Liver (tissue), 9 donors: ENCODE results near the gene TBC1D14. TPM values are rescaled to one million over a fixed set of nuclear protein-coding genes. Genes with fewer than 3 reads are reported as not detected.
A peak's percentile ranks its signal among the peaks of the same experiment; 100 is the strongest.

Source experiments
- DNase-seq: peaks from one replicate; pipeline ENCODE4 v3.0.0-alpha.2; 2017; ENCODE audit warnings: low spot score
- H3K27ac ChIP-seq, 2 donors: one replicate each; pipeline ENCODE4 v1.7.0; 2013; ENCODE audit warnings: inconsistent platforms in 2 of 2, low read length in 2 of 2, control low read depth in 1 of 2, low read depth in 1 of 2, mild to moderate bottlenecking in 1 of 2
- H3K27me3 ChIP-seq, 4 donors: one replicate each; pipeline versions ENCODE4 v1.6.1 to v1.7.0; 2013; ENCODE audit warnings: low read length in 3 of 4, inconsistent platforms in 1 of 4, mild to moderate bottlenecking in 1 of 4, moderate library complexity in 1 of 4; ENCODE audit not compliant: control insufficient read depth in 4 of 4, insufficient read depth in 4 of 4
- H3K36me3 ChIP-seq, 4 donors: one replicate each; pipeline versions ENCODE4 v1.6.1 to v1.7.0; 2013; ENCODE audit warnings: low read length in 3 of 4, mild to moderate bottlenecking in 3 of 4, low read depth in 1 of 4, moderate library complexity in 1 of 4; ENCODE audit not compliant: control insufficient read depth in 4 of 4, insufficient read depth in 3 of 4
- H3K4me1 ChIP-seq, 4 donors: one replicate each; pipeline versions ENCODE4 v1.6.1 to v1.7.0; 2013; ENCODE audit warnings: low read length in 3 of 4, mild to moderate bottlenecking in 3 of 4, moderate library complexity in 1 of 4; ENCODE audit not compliant: control insufficient read depth in 4 of 4, insufficient read depth in 4 of 4
- H3K4me3 ChIP-seq, 3 donors: one replicate each; pipeline versions ENCODE4 v1.6.1 to v1.7.0; 2013; ENCODE audit warnings: low read length in 3 of 3, control low read depth in 1 of 3, low read depth in 1 of 3, mild to moderate bottlenecking in 1 of 3
- H3K9ac ChIP-seq, 2 donors: one replicate each; pipeline ENCODE4 v1.7.0; 2013; ENCODE audit warnings: low read length in 2 of 2, mild to moderate bottlenecking in 2 of 2, moderate library complexity in 2 of 2, control low read depth in 1 of 2, low read depth in 1 of 2
- H3K9me3 ChIP-seq, 4 donors: one replicate each; pipeline versions ENCODE4 v1.6.1 to v1.7.0; 2013; ENCODE audit warnings: low read length in 3 of 4; ENCODE audit not compliant: control insufficient read depth in 4 of 4
- ATF3 ChIP-seq: IDR thresholded peaks from 2 replicates; pipeline ENCODE4 v1.6.1; 2016; ENCODE audit warnings: antibody characterized with exemption
- EGR1 ChIP-seq, 2 donors: IDR thresholded peaks; 2 replicates each; pipeline ENCODE4 v1.6.1; 2016 to 2018; ENCODE audit warnings: antibody characterized with exemption in 2 of 2, low read depth in 2 of 2
- FOXA1 ChIP-seq: IDR thresholded peaks from 2 replicates; pipeline ENCODE4 v1.6.1; 2016; ENCODE audit warnings: antibody characterized with exemption
- FOXA2 ChIP-seq: IDR thresholded peaks from 2 replicates; pipeline ENCODE4 v1.6.1; 2016; ENCODE audit warnings: antibody characterized with exemption
- GABPA ChIP-seq, 2 donors: IDR thresholded peaks in 1 of 2; conservative IDR thresholded peaks in 1 of 2; 2 replicates each; pipeline ENCODE4 v1.6.1; 2016; ENCODE audit warnings: antibody characterized with exemption in 2 of 2, mild to moderate bottlenecking in 1 of 2, moderate library complexity in 1 of 2
- HNF4A ChIP-seq, 2 donors: conservative IDR thresholded peaks; 2 replicates each; pipeline ENCODE4 v1.6.1; 2016; ENCODE audit warnings: antibody characterized with exemption in 2 of 2, mild to moderate bottlenecking in 2 of 2
- HNF4G ChIP-seq: IDR thresholded peaks from 2 replicates; pipeline ENCODE4 v1.6.1; 2016; ENCODE audit warnings: antibody characterized with exemption
- JUND ChIP-seq, 2 donors: IDR thresholded peaks; 2 replicates each; pipeline ENCODE4 v1.6.1; 2016; ENCODE audit warnings: antibody characterized with exemption in 2 of 2
- NR2F2 ChIP-seq: IDR thresholded peaks from 2 replicates; pipeline ENCODE4 v1.6.1; 2016; ENCODE audit warnings: antibody characterized with exemption
- RAD21 ChIP-seq, 2 donors: IDR thresholded peaks; 2 replicates each; pipeline ENCODE4 v1.6.1; 2016; ENCODE audit warnings: antibody characterized with exemption in 2 of 2, mild to moderate bottlenecking in 2 of 2
- RXRA ChIP-seq, 2 donors: IDR thresholded peaks; 2 replicates each; pipeline ENCODE4 v1.6.1; 2017 to 2018; ENCODE audit warnings: antibody characterized with exemption in 2 of 2, mild to moderate bottlenecking in 1 of 2
- SP1 ChIP-seq: IDR thresholded peaks from 2 replicates; pipeline ENCODE4 v1.6.1; 2018; ENCODE audit warnings: antibody characterized with exemption, mild to moderate bottlenecking
- TAF1 ChIP-seq: conservative IDR thresholded peaks from 2 replicates; pipeline ENCODE4 v1.6.1; 2016; ENCODE audit warnings: antibody characterized with exemption, mild to moderate bottlenecking
- YY1 ChIP-seq: IDR thresholded peaks from 2 replicates; pipeline ENCODE4 v1.6.1; 2016; ENCODE audit warnings: antibody characterized with exemption, mild to moderate bottlenecking
- WGBS: extraction: QIAGEN DNeasy Blood & Tissue Kit; methylation state at CpG from one replicate; pipeline ENCODE4 v1.1.7; 2013; 5-methylcytosine and 5-hydroxymethylcytosine counted together
- polyA plus RNA-seq, 2 donors: library from polyadenylated mRNA; stranded (reverse) in 1 of 2; unstranded in 1 of 2; fragments of 200-250 nt in 1 of 2; fragments of >200 nt in 1 of 2; fragmentation: Nextera tagmentation in 1 of 2; extraction: Ambion mirVana in 1 of 2; gene quantifications; one replicate each; pipeline versions ENCODE4 v1.2.1 to v1.2.3, GENCODE V29; 2013 to 2015
- total RNA-seq, 2 donors: library from RNA; depleted of rRNA; stranded (reverse); fragments of >200 nt; gene quantifications; one replicate each; pipeline ENCODE4 v1.2.3, GENCODE V29; 2014
- TF ChIP-seq, protein P1 (sequence below): IDR thresholded peaks from 2 replicates; pipeline ENCODE4 v1.6.1; 2016; ENCODE audit warnings: antibody characterized with exemption, mild to moderate bottlenecking
- TF ChIP-seq, protein P2 (sequence below): IDR thresholded peaks from 2 replicates; pipeline ENCODE4 v1.6.1; 2016; ENCODE audit warnings: antibody characterized with exemption
- TF ChIP-seq, protein P3 (sequence below): IDR thresholded peaks from 2 replicates; pipeline ENCODE4 v1.6.1; 2016; ENCODE audit warnings: antibody characterized with exemption
- TF ChIP-seq, protein P4 (sequence below): fragments of 150-350 bp; IDR thresholded peaks from 2 replicates; pipeline ENCODE4 v1.5.1; 2017; ENCODE audit warnings: improper control_type of control experiment, low read depth, low read length; ENCODE audit not compliant: missing input control
- donor health status: healthy.
- donor health status: healthy.
- donor health status: healthy.
- donor health status: healthy.
- donor health status: healthy.

TBC1D14 gene
- total and polyA plus RNA-seq, 4 donors, result 10.0 to 45.2 (median 22.7) TPM

DNA sequence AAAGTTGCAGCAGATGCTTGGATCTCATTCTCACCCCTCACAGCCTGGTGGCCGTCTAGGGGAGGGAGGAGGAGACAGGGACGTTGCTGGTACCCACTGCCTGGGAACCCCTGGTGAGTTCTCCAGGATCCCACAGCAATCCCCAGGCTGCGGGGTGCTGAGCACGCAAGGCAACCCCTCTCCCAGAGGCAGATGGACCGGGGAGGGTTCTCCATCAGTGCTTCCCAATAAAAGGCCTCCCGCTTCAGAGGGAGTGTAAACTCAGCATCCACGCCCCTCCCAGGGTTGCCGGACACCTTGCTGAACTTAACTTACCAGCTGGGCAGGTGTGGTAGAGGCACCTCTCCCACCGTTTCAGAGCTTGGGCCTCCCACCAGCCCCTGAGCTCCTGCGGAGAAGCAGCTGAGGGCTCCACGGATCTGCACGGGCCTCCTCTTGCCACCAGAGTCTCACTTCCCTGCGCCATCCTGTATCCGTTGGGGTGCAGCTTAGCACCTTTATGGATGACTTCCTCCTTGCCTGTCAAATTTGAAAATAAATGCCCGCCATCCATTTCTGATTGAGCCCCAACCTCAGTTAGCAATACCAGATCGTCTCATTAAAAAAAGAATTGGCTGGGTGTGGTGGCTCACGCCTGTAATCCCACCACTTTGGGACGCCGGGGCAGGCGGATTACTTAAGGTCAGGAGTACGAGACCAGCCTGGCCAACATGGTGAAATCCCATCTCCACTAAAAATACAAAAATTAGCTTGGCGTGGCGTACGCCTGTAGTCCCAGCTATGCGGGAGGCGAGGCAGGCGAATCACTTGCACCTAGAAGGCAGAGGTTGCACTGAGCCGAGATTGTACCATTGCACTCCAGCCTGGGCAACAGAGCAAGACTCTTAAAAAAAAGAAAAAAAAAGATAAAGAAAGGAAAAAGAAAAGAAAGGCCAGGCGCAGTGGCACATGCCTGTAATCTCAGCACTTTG lies 14.8 kb upstream of the TBC1D14 start:
- peak overlapping the region; percentile 91 to 92 for H3K27ac ChIP-seq
- 94% methylated on average over 29 of the region's 29 CpGs for WGBS
- peaks cover 0 to 3% (median 0%) of the 10 kb centered on the region in 4 donors for H3K9me3 ChIP-seq
- DNase-seq, result no peak
- no peaks in the 10 kb centered on the region for H3K36me3 ChIP-seq
- H3K4me1 ChIP-seq, result peaks cover 13 to 36% (median 28%) of the 10 kb centered on the region in 4 donors
- no peak overlapping the region for H3K4me3 ChIP-seq
- TF ChIP-seq FOXA1, result no peak
- TF ChIP-seq GABPA (IDR thresholded peaks at IDR 0.05 in 1 of 2, conservative IDR thresholded peaks at IDR 0.05 in 1 of 2), result no peak
- TF ChIP-seq ATF3, result no peak
- TF ChIP-seq RAD21 (IDR thresholded peaks at IDR 0.05), result no peak
- no peak for TF ChIP-seq FOXA2
- TF ChIP-seq, protein P1, sequence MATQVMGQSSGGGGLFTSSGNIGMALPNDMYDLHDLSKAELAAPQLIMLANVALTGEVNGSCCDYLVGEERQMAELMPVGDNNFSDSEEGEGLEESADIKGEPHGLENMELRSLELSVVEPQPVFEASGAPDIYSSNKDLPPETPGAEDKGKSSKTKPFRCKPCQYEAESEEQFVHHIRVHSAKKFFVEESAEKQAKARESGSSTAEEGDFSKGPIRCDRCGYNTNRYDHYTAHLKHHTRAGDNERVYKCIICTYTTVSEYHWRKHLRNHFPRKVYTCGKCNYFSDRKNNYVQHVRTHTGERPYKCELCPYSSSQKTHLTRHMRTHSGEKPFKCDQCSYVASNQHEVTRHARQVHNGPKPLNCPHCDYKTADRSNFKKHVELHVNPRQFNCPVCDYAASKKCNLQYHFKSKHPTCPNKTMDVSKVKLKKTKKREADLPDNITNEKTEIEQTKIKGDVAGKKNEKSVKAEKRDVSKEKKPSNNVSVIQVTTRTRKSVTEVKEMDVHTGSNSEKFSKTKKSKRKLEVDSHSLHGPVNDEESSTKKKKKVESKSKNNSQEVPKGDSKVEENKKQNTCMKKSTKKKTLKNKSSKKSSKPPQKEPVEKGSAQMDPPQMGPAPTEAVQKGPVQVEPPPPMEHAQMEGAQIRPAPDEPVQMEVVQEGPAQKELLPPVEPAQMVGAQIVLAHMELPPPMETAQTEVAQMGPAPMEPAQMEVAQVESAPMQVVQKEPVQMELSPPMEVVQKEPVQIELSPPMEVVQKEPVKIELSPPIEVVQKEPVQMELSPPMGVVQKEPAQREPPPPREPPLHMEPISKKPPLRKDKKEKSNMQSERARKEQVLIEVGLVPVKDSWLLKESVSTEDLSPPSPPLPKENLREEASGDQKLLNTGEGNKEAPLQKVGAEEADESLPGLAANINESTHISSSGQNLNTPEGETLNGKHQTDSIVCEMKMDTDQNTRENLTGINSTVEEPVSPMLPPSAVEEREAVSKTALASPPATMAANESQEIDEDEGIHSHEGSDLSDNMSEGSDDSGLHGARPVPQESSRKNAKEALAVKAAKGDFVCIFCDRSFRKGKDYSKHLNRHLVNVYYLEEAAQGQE, result no peak
- no peak for TF ChIP-seq EGR1 (IDR thresholded peaks at IDR 0.05; ENCODE audit: low read depth in 2 of 2)
- TF ChIP-seq, protein P2, sequence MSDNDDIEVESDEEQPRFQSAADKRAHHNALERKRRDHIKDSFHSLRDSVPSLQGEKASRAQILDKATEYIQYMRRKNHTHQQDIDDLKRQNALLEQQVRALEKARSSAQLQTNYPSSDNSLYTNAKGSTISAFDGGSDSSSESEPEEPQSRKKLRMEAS, result no peak
- no peak for TF ChIP-seq NR2F2
- TF ChIP-seq YY1, result no peak
- TF ChIP-seq SP1, result no peak
- TF ChIP-seq, protein P3, sequence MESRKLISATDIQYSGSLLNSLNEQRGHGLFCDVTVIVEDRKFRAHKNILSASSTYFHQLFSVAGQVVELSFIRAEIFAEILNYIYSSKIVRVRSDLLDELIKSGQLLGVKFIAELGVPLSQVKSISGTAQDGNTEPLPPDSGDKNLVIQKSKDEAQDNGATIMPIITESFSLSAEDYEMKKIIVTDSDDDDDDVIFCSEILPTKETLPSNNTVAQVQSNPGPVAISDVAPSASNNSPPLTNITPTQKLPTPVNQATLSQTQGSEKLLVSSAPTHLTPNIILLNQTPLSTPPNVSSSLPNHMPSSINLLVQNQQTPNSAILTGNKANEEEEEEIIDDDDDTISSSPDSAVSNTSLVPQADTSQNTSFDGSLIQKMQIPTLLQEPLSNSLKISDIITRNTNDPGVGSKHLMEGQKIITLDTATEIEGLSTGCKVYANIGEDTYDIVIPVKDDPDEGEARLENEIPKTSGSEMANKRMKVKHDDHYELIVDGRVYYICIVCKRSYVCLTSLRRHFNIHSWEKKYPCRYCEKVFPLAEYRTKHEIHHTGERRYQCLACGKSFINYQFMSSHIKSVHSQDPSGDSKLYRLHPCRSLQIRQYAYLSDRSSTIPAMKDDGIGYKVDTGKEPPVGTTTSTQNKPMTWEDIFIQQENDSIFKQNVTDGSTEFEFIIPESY, result no peak
- TF ChIP-seq TAF1, result no peak
- TF ChIP-seq HNF4A (conservative IDR thresholded peaks at IDR 0.05), result no peak
- no peak for TF ChIP-seq JUND (IDR thresholded peaks at IDR 0.05)
- no peak for TF ChIP-seq RXRA (IDR thresholded peaks at IDR 0.05)
- no peak for TF ChIP-seq HNF4G
- TF ChIP-seq, protein P4, sequence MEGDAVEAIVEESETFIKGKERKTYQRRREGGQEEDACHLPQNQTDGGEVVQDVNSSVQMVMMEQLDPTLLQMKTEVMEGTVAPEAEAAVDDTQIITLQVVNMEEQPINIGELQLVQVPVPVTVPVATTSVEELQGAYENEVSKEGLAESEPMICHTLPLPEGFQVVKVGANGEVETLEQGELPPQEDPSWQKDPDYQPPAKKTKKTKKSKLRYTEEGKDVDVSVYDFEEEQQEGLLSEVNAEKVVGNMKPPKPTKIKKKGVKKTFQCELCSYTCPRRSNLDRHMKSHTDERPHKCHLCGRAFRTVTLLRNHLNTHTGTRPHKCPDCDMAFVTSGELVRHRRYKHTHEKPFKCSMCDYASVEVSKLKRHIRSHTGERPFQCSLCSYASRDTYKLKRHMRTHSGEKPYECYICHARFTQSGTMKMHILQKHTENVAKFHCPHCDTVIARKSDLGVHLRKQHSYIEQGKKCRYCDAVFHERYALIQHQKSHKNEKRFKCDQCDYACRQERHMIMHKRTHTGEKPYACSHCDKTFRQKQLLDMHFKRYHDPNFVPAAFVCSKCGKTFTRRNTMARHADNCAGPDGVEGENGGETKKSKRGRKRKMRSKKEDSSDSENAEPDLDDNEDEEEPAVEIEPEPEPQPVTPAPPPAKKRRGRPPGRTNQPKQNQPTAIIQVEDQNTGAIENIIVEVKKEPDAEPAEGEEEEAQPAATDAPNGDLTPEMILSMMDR, result no peak
- H3K27me3 ChIP-seq, result no peaks in the 10 kb centered on the region
- peak overlapping the region in 1 of 2 donors; percentile 93 for H3K9ac ChIP-seq
